HepG2 (cell line): ENCODE data around the gene EPB41L1. TPM values are rescaled to one million over a fixed set of nuclear protein-coding genes. Genes with fewer than 3 reads are reported as not detected.

Source experiments
- ATAC-seq: fragments of 200-7000 bp; cut with Tn5 transposase; 3 replicates; pipeline ENCODE4 v1.9.1; 2020; ENCODE audit warnings: mild to moderate bottlenecking, moderate library complexity
- BruUV-seq: library from RNA; stranded (reverse); fragments of 400-500 nt; replicated peaks from 2 replicates; lab custom pipeline; 2021; lab: Mats Ljungman, UMichigan
- CTCF ChIA-PET: fragments of 300-600 bp; formaldehyde crosslinking; extraction: SDS; loops from one replicate; lab custom pipeline; 2021; ENCODE audit warnings: low total read pairs, inconsistent platforms, low intra/inter-chr PET ratio; lab: Yijun Ruan, JAX
- POLR2A ChIA-PET: fragments of 350-600 bp; sonication (Branson Sonifier 250); formaldehyde crosslinking; loops from one replicate; lab custom pipeline; 2020; ENCODE audit warnings: antibody characterized with exemption, inconsistent platforms; lab: Yijun Ruan, JAX
- DNase-seq: peaks from one replicate; pipeline ENCODE4 v3.0.0-alpha.2; 2015; ENCODE audit warnings: low spot score
- FAIRE-seq: peaks from 3 replicates; lab custom pipeline; 2011; peaks lifted over from hg19 to GRCh38; lab: Jason Lieb, UNC
- H2AFZ ChIP-seq: one replicate; pipeline ENCODE4 v1.6.1; 2011; ENCODE audit warnings: low read length, inconsistent platforms
- H3K27ac ChIP-seq: fragments of 300-600 bp; 3 replicates; pipeline ENCODE4 v1.8.0; 2011; ENCODE audit warnings: mixed run types, mild to moderate bottlenecking, mixed read lengths, low read length, inconsistent platforms; ENCODE audit not compliant: insufficient read depth; ENCODE audit errors: extremely low read length
- H3K27me3 ChIP-seq, 2 experiments: fragments of 200-600 bp in 1 of 2; 2 replicates in 1 of 2; 3 replicates in 1 of 2; pipeline versions ENCODE4 v1.6.0 to v1.8.0; 2011; ENCODE audit warnings: low read length in 2 of 2, mild to moderate bottlenecking in 2 of 2, moderate library complexity in 2 of 2, inconsistent platforms in 1 of 2; ENCODE audit not compliant: insufficient read depth in 2 of 2, control insufficient read depth in 1 of 2
- H3K36me3 ChIP-seq, 2 experiments: fragments of 200-600 bp in 1 of 2; replicated peaks in 1 of 2; 2 replicates in 1 of 2; 3 replicates in 1 of 2; pipeline versions ENCODE4 v1.5.1 to v1.8.0; 2011; ENCODE audit warnings: low read length in 2 of 2, inconsistent platforms in 1 of 2; ENCODE audit not compliant: insufficient read depth in 2 of 2, control insufficient read depth in 1 of 2
- H3K4me1 ChIP-seq: 2 replicates; pipeline ENCODE4 v1.5.1; 2012; ENCODE audit warnings: low read length, inconsistent platforms; ENCODE audit not compliant: insufficient read depth
- H3K4me2 ChIP-seq: 2 replicates; pipeline ENCODE4 v1.6.0; 2011; ENCODE audit warnings: low read depth, low read length, inconsistent platforms
- H3K4me3 ChIP-seq, 3 experiments: fragments of 200-600 bp in 1 of 3; sonication (generic), shearing (Covaris generic) in 1 of 3; replicated peaks in 1 of 3; 2 replicates each; pipeline ENCODE4 v1.5.1; 2011 to 2016; ENCODE audit warnings: low read length in 3 of 3, inconsistent platforms in 2 of 3, low read depth in 2 of 3, mild to moderate bottlenecking in 2 of 3, control low read depth in 1 of 3, mixed read lengths in 1 of 3; ENCODE audit not compliant: insufficient read depth in 1 of 3
- H3K79me2 ChIP-seq: one replicate; pipeline ENCODE4 v1.6.1; 2011; ENCODE audit warnings: low read length, inconsistent platforms; ENCODE audit not compliant: insufficient read depth
- H3K9ac ChIP-seq: 2 replicates; pipeline ENCODE4 v1.6.0; 2011; ENCODE audit warnings: mild to moderate bottlenecking, low read depth, low read length, inconsistent platforms; ENCODE audit not compliant: insufficient read depth
- H3K9me3 ChIP-seq: 2 replicates; pipeline ENCODE4 v1.5.1; 2012; ENCODE audit warnings: mild to moderate bottlenecking, low read length
- H4K20me1 ChIP-seq: 2 replicates; pipeline ENCODE4 v1.6.0; 2011; ENCODE audit warnings: inconsistent platforms, mild to moderate bottlenecking, low read length, moderate library complexity; ENCODE audit not compliant: insufficient read depth
- ARNT2 ChIP-seq: sonication (generic); formaldehyde crosslinking; IDR thresholded peaks from 2 replicates; pipeline ENCODE4 v1.8.0; 2022; ENCODE audit warnings: mild to moderate bottlenecking, low read depth, missing genetic modification reagents, moderate library complexity
- NR2F6 ChIP-seq, 2 experiments: IDR thresholded peaks; 2 replicates each; pipeline ENCODE4 v1.6.1; 2016; ENCODE audit warnings: antibody characterized with exemption in 1 of 2, mild to moderate bottlenecking in 1 of 2
- SRF ChIP-seq: IDR thresholded peaks from 2 replicates; pipeline ENCODE4 v1.6.1; 2011; ENCODE audit warnings: mild to moderate bottlenecking, low read depth, low read length, moderate library complexity
- ZBTB21 ChIP-seq: sonication (generic); formaldehyde crosslinking; IDR thresholded peaks from 2 replicates; pipeline ENCODE4 v1.4.0; 2020; ENCODE audit warnings: missing genetic modification reagents
- ZNF180 ChIP-seq: sonication (generic); formaldehyde crosslinking; IDR thresholded peaks from 2 replicates; pipeline ENCODE4 v1.4.0; 2020; ENCODE audit warnings: low read depth, missing genetic modification reagents, borderline replicate concordance
- ZNF484 ChIP-seq: sonication (generic); formaldehyde crosslinking; IDR thresholded peaks from 2 replicates; pipeline ENCODE4 v1.5.1; 2020; ENCODE audit warnings: mild to moderate bottlenecking, low read depth, missing genetic modification reagents, borderline replicate concordance
- ZNF75D ChIP-seq: sonication (generic); formaldehyde crosslinking; IDR thresholded peaks from 2 replicates; pipeline ENCODE4 v1.8.1; 2023; ENCODE audit warnings: missing genetic modification reagents, mild to moderate bottlenecking, borderline replicate concordance
- ZNF878 ChIP-seq: sonication (generic); formaldehyde crosslinking; IDR thresholded peaks from 2 replicates; pipeline ENCODE4 v1.8.1; 2023; ENCODE audit warnings: mild to moderate bottlenecking, missing genetic modification reagents, moderate library complexity
- WGBS: methylation state at CpG from one replicate; pipeline ENCODE4 v1.1.6; 2017; ENCODE audit warnings: low lambda C conversion rate; 5-methylcytosine and 5-hydroxymethylcytosine counted together
- in situ Hi-C: cut with HindIII; loops from 2 replicates; pipeline ENCODE4 v1.10.0; 2017; ENCODE audit warnings: low pct_unique_long_range_greater_than_20kb; ENCODE audit not compliant: extremely low pct_ligation_motif_present
- intact Hi-C: fragments of 100-400 bp; cut with micrococcal nuclease; formaldehyde crosslinking; loops from one replicate; pipeline ENCODE4 v1.10.0; 2022; ENCODE audit not compliant: unreplicated experiment
- polyA plus RNA-seq, 8 experiments: library from polyadenylated mRNA; depleted of rRNA in 3 of 8; stranded (reverse) in 7 of 8; unstranded in 1 of 8; fragments of >200 nt; fragmentation: Illumina TruSeq in 4 of 8; extraction: Trizol in 4 of 8; gene quantifications; 2 replicates each; pipeline versions ENCODE4 v1.2.1 to v1.2.3, GENCODE V29; 2011 to 2016; ENCODE audit warnings: low read depth in 4 of 8, missing spikeins in 1 of 8, mixed read lengths in 1 of 8; ENCODE audit not compliant: insufficient read depth in 1 of 8
- total RNA-seq, 5 experiments: library from RNA; depleted of rRNA; stranded (reverse); fragments of >200 nt; fragmentation: Illumina TruSeq; extraction: Trizol; gene quantifications; 2 replicates each; pipeline ENCODE4 v1.2.3, GENCODE V29; 2016; ENCODE audit warnings: low read depth in 1 of 5
- TF ChIP-seq, protein P1 (sequence below): sonication (generic); formaldehyde crosslinking; IDR thresholded peaks from 2 replicates; pipeline ENCODE4 v1.5.1; 2020; ENCODE audit warnings: missing genetic modification reagents, mild to moderate bottlenecking, borderline replicate concordance
- TF ChIP-seq, protein P2 (sequence below): sonication (generic); formaldehyde crosslinking; IDR thresholded peaks from 2 replicates; pipeline ENCODE4 v1.8.1; 2023; ENCODE audit warnings: missing genetic modification reagents, inconsistent platforms, borderline replicate concordance
- TF ChIP-seq, protein P3 (sequence below): sonication (generic); formaldehyde crosslinking; IDR thresholded peaks from 2 replicates; pipeline ENCODE4 v1.9.0; 2021; ENCODE audit warnings: mild to moderate bottlenecking, missing genetic modification reagents

Gene EPB41L1
- total and polyA plus RNA-seq, 2 of the 13 experiments (the other 11 are each of a cell fraction or from before 2014, with no cell fraction given) = 16.7 to 39.0 TPM

DNA sequence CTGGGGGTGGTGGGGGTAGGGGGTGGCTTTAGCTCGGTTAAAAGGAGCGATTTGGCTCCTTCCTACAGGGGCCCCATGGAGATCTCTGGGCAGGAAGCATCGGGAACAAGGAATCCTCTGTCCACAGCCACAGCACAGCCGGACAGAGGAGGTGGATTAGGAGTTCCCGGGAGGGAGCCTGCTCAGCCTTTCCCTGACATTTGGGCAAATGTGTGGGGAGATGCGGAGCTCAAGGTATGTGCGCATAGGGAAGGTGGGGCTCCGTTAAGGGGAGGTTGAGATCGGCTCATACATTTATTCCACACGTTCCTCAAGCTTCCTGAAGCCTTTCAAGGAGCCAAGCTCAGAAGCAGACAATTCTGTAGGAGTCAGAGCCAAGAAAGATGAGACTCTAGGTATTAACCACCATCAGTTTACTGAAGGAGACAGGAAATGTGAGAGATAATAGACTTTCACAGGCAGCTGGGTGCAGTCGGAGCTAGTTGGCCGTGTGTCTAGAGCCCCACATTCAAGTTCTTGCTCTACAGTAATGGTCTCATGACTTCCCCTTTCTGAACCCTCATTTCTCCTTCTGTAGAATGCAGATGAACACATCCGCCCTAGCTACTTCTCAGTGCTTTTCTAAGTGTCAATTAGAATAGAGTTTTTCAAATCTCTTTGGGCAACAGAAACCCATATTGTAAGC, 40.8 kb upstream of the EPB41L1 start (continued):
- TF ChIP-seq ZNF75D (CRISPR knock-in tag) = no peak
- TF ChIP-seq ZNF180 (CRISPR knock-in tag) = no peak
- no peak for TF ChIP-seq ZNF878

DNA sequence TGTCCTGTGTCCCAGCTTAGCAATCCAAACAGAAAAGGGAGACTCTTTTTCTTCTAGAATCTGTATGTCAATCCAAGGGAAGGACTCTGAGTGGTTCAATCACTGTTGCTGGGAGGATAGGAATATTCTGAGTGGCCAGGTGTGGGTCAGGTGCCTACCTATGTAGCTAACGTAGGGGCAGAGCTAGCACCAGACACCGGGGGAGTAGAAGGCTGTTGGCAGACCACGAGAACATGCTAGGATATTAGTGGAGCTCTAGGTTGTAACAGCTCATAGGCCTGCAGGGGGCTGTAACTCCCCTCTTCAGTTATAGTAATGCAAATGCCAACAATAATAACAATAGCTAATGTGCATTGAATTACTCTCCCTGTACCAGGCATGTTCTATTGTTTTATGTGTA, 39.8 kb upstream of the EPB41L1 start:
- Histone ChIP-seq H2AFZ (no peak overlapping the region), H3K27me3 (peaks cover 3 to 25% of the 10 kb centered on the region in 2 experiments; a peak in 4 of 5 replicates), H3K36me3 (no peaks in the 10 kb centered on the region), H3K4me1 (no peaks in the 10 kb centered on the region), H4K20me1 (no peaks in the 10 kb centered on the region), H3K9me3 (no peaks in the 10 kb centered on the region), H3K4me3 (no peak overlapping the region), H3K27ac (no peak overlapping the region), H3K79me2 (no peaks in the 10 kb centered on the region), H3K4me2 (no peak overlapping the region), H3K9ac (no peak overlapping the region)
- ChIA-PET CTCF (no interaction called here), POLR2A (interaction anchor here (0.9 kb wide), 1 partner anchor 44 kb away, joined by 3 read pairs; no protein-coding TSS in a partner anchor)
- FAIRE-seq (no peak), DNase-seq (no peak), ATAC-seq (peak; percentile 21; the same call in 1 of the 3 replicates)
- in situ Hi-C loops = no loop called here
- BruUV-seq = no TSS peak
- intact Hi-C loops = no loop called here
- 24% methylated on average over 3 of the region's 3 CpGs for WGBS
- TF ChIP-seq, protein P1, sequence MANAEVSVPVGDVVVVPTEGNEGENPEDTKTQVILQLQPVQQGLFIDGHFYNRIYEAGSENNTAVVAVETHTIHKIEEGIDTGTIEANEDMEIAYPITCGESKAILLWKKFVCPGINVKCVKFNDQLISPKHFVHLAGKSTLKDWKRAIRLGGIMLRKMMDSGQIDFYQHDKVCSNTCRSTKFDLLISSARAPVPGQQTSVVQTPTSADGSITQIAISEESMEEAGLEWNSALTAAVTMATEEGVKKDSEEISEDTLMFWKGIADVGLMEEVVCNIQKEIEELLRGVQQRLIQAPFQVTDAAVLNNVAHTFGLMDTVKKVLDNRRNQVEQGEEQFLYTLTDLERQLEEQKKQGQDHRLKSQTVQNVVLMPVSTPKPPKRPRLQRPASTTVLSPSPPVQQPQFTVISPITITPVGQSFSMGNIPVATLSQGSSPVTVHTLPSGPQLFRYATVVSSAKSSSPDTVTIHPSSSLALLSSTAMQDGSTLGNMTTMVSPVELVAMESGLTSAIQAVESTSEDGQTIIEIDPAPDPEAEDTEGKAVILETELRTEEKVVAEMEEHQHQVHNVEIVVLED = no peak
- TF ChIP-seq, protein P2, sequence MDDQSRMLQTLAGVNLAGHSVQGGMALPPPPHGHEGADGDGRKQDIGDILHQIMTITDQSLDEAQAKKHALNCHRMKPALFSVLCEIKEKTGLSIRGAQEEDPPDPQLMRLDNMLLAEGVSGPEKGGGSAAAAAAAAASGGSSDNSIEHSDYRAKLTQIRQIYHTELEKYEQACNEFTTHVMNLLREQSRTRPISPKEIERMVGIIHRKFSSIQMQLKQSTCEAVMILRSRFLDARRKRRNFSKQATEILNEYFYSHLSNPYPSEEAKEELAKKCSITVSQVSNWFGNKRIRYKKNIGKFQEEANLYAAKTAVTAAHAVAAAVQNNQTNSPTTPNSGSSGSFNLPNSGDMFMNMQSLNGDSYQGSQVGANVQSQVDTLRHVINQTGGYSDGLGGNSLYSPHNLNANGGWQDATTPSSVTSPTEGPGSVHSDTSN = no peak
- TF ChIP-seq ZNF484 (CRISPR knock-in tag) = no peak
- TF ChIP-seq, protein P3, sequence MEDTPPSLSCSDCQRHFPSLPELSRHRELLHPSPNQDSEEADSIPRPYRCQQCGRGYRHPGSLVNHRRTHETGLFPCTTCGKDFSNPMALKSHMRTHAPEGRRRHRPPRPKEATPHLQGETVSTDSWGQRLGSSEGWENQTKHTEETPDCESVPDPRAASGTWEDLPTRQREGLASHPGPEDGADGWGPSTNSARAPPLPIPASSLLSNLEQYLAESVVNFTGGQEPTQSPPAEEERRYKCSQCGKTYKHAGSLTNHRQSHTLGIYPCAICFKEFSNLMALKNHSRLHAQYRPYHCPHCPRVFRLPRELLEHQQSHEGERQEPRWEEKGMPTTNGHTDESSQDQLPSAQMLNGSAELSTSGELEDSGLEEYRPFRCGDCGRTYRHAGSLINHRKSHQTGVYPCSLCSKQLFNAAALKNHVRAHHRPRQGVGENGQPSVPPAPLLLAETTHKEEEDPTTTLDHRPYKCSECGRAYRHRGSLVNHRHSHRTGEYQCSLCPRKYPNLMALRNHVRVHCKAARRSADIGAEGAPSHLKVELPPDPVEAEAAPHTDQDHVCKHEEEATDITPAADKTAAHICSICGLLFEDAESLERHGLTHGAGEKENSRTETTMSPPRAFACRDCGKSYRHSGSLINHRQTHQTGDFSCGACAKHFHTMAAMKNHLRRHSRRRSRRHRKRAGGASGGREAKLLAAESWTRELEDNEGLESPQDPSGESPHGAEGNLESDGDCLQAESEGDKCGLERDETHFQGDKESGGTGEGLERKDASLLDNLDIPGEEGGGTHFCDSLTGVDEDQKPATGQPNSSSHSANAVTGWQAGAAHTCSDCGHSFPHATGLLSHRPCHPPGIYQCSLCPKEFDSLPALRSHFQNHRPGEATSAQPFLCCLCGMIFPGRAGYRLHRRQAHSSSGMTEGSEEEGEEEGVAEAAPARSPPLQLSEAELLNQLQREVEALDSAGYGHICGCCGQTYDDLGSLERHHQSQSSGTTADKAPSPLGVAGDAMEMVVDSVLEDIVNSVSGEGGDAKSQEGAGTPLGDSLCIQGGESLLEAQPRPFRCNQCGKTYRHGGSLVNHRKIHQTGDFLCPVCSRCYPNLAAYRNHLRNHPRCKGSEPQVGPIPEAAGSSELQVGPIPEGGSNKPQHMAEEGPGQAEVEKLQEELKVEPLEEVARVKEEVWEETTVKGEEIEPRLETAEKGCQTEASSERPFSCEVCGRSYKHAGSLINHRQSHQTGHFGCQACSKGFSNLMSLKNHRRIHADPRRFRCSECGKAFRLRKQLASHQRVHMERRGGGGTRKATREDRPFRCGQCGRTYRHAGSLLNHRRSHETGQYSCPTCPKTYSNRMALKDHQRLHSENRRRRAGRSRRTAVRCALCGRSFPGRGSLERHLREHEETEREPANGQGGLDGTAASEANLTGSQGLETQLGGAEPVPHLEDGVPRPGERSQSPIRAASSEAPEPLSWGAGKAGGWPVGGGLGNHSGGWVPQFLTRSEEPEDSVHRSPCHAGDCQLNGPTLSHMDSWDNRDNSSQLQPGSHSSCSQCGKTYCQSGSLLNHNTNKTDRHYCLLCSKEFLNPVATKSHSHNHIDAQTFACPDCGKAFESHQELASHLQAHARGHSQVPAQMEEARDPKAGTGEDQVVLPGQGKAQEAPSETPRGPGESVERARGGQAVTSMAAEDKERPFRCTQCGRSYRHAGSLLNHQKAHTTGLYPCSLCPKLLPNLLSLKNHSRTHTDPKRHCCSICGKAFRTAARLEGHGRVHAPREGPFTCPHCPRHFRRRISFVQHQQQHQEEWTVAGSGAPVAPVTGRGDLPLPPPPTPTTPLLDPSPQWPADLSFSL (CRISPR knock-in tag) = no peak
- TF ChIP-seq SRF = no peak
- no peak for TF ChIP-seq NR2F6 (IDR thresholded peaks at IDR 0.05)
- TF ChIP-seq NR2F6 (CRISPR knock-in tag; IDR thresholded peaks at IDR 0.05) = no peak
- no peak for TF ChIP-seq ARNT2 (CRISPR knock-in tag)
- no peak for TF ChIP-seq ZBTB21 (CRISPR knock-in tag)
